Keratinocyte (primary cell): ENCODE data around the gene SMAD5. TPM values are rescaled to one million over a fixed set of nuclear protein-coding genes. Genes with fewer than 3 reads are reported as not detected.

ENCODE experiments used
- DNase-seq: peaks from one replicate; pipeline ENCODE4 v3.0.0-alpha.2; 2011; ENCODE audit warnings: low read depth, missing footprints, low spot score
- FAIRE-seq: peaks from 2 replicates; lab custom pipeline; 2011; peaks lifted over from hg19 to GRCh38; lab: Jason Lieb, UNC
- H2AFZ ChIP-seq: 2 replicates; pipeline ENCODE4 v1.6.0; 2012; ENCODE audit warnings: low read length, control low read depth, inconsistent platforms; ENCODE audit not compliant: control insufficient read depth
- H3K27ac ChIP-seq: 2 replicates; pipeline ENCODE4 v1.5.1; 2011; ENCODE audit warnings: low read length; ENCODE audit not compliant: control insufficient read depth, insufficient read depth
- H3K27me3 ChIP-seq: 3 replicates; pipeline ENCODE4 v1.6.0; 2011; ENCODE audit warnings: low read length; ENCODE audit not compliant: control insufficient read depth, insufficient read depth; ENCODE audit errors: extremely low read depth
- H3K36me3 ChIP-seq, 2 experiments: 2 replicates in 1 of 2; 3 replicates in 1 of 2; pipeline ENCODE4 v1.5.1; 2011; ENCODE audit warnings: low read length in 2 of 2, mild to moderate bottlenecking in 1 of 2; ENCODE audit not compliant: control insufficient read depth in 2 of 2, insufficient read depth in 2 of 2; ENCODE audit errors: extremely low read depth in 1 of 2
- H3K4me1 ChIP-seq: 3 replicates; pipeline ENCODE4 v1.5.1; 2011; ENCODE audit warnings: low read length; ENCODE audit not compliant: control insufficient read depth, insufficient read depth; ENCODE audit errors: extremely low read depth
- H3K4me2 ChIP-seq: 3 replicates; pipeline ENCODE4 v1.6.0; 2011; ENCODE audit warnings: low read depth, low read length; ENCODE audit not compliant: control insufficient read depth, insufficient read depth; ENCODE audit errors: extremely low read depth
- H3K4me3 ChIP-seq, 3 experiments: fragments of 200-600 bp in 1 of 3; sonication (generic) in 1 of 3; 2 replicates in 2 of 3; 3 replicates in 1 of 3; pipeline ENCODE4 v1.5.1; 2011 to 2016; ENCODE audit warnings: low read length in 3 of 3, mild to moderate bottlenecking in 3 of 3, control low read depth in 2 of 3, inconsistent platforms in 1 of 3, low read depth in 1 of 3, mixed read lengths in 1 of 3, mixed run types in 1 of 3, moderate library complexity in 1 of 3; ENCODE audit not compliant: control insufficient read depth in 2 of 3, insufficient read depth in 2 of 3; ENCODE audit errors: extremely low read depth in 1 of 3
- H3K79me2 ChIP-seq: 2 replicates; pipeline ENCODE4 v1.6.0; 2012; ENCODE audit warnings: low read length; ENCODE audit not compliant: control insufficient read depth, insufficient read depth
- H3K9ac ChIP-seq: 3 replicates; pipeline ENCODE4 v1.6.0; 2011; ENCODE audit warnings: low read length; ENCODE audit not compliant: control insufficient read depth, insufficient read depth; ENCODE audit errors: extremely low read depth
- H3K9me1 ChIP-seq: 3 replicates; pipeline ENCODE4 v1.6.0; 2011; ENCODE audit warnings: low read length; ENCODE audit not compliant: control insufficient read depth, insufficient read depth; ENCODE audit errors: extremely low read depth
- H3K9me3 ChIP-seq: 2 replicates; pipeline ENCODE4 v1.5.1; 2012; ENCODE audit warnings: low read depth, low read length; ENCODE audit not compliant: control insufficient read depth
- H4K20me1 ChIP-seq: 3 replicates; pipeline ENCODE4 v1.6.0; 2011; ENCODE audit warnings: low read length; ENCODE audit not compliant: control insufficient read depth, insufficient read depth; ENCODE audit errors: extremely low read depth
- EZH2 ChIP-seq: IDR thresholded peaks from one replicate; pipeline ENCODE4 v1.6.1; 2012; ENCODE audit warnings: inconsistent platforms, mild to moderate bottlenecking, low read length, moderate library complexity
- dilution Hi-C: fragments of 300-500 bp; cut with MboI; formaldehyde crosslinking; loops from one replicate; pipeline ENCODE4 v1.7.0; 2020; ENCODE audit warnings: low sequenced_read_pairs; ENCODE audit not compliant: extremely low pct_ligation_motif_present
- polyA plus RNA-seq, 5 experiments: library from polyadenylated mRNA; depleted of rRNA in 3 of 5; stranded (reverse) in 3 of 5; stranded (forward) in 1 of 5; unstranded in 1 of 5; fragments of >200 nt; gene quantifications; 1 replicate in 1 of 5; 2 replicates in 3 of 5; 3 replicates in 1 of 5; pipeline versions ENCODE4 v1.2.1 to v1.2.3, GENCODE V29; 2011 to 2012; ENCODE audit warnings: missing spikeins in 2 of 5, low read depth in 1 of 5, low replicate concordance in 1 of 5
- TF ChIP-seq, protein P1 (sequence below), 3 experiments: IDR thresholded peaks in 1 of 3; conservative IDR thresholded peaks in 1 of 3; optimal IDR thresholded peaks in 1 of 3; 2 replicates in 2 of 3; 3 replicates in 1 of 3; pipeline versions ENCODE3 to v1.5.1; 2011; ENCODE audit warnings: low read length in 3 of 3, mild to moderate bottlenecking in 3 of 3, moderate library complexity in 2 of 3, control low read depth in 1 of 3, inconsistent platforms in 1 of 3; ENCODE audit not compliant: insufficient read depth in 2 of 3; ENCODE audit errors: extremely low read depth in 1 of 3

SMAD5 gene
- polyA plus RNA-seq, 1 donor (not counting 4 experiments of a cell fraction or from before 2014, with no cell fraction given) = 72.1 TPM

DNA sequence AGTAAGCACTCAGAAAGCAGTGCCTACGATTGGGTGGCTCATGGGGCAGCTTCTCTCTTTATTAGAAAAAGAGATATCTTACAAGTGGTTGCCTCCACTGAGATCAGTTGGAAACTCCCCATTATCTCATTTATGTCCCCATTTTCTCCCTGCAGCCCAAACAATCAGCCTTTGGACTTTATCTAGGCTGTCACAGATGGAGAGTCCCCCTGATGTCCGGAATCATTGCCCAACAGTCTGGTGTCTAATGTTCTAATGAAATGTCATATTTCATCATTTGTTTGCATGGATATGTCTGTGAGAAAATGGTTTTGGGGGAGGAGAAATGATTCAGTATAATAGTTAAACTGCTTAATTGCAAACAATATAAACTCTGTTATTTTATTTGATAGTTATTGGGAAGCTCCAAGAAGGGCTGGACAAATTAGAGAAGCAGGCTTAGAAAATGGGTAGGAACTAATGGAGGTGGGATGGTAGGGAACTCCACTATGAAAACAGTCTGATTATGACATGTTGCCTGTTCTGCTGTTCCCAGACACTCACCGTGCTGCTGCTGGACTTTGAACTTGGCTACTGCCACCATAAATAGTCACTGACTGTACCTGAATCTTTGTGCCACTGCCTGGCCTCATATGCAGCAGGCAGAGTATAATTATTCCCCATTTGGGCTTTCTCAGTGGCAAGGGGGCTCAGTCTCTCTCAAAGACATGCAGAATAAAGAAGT is 38.3 kb upstream of the SMAD5 start:
- DNase-seq = no peak
- no peak for FAIRE-seq
- Histone ChIP-seq H3K4me2 (no peak overlapping the region), H3K9me1 (no peaks in the 10 kb centered on the region), H3K9me3 (no peaks in the 10 kb centered on the region), H3K27me3 (no peaks in the 10 kb centered on the region), H3K4me3 (no peak overlapping the region), H3K79me2 (no peaks in the 10 kb centered on the region), H4K20me1 (no peaks in the 10 kb centered on the region), H3K27ac (no peak overlapping the region), H3K4me1 (no peaks in the 10 kb centered on the region), H3K9ac (no peak overlapping the region), H2AFZ (no peak overlapping the region), H3K36me3 (no peaks in the 10 kb centered on the region)
- dilution Hi-C loops = no loop called here
- TF ChIP-seq, protein P1, sequence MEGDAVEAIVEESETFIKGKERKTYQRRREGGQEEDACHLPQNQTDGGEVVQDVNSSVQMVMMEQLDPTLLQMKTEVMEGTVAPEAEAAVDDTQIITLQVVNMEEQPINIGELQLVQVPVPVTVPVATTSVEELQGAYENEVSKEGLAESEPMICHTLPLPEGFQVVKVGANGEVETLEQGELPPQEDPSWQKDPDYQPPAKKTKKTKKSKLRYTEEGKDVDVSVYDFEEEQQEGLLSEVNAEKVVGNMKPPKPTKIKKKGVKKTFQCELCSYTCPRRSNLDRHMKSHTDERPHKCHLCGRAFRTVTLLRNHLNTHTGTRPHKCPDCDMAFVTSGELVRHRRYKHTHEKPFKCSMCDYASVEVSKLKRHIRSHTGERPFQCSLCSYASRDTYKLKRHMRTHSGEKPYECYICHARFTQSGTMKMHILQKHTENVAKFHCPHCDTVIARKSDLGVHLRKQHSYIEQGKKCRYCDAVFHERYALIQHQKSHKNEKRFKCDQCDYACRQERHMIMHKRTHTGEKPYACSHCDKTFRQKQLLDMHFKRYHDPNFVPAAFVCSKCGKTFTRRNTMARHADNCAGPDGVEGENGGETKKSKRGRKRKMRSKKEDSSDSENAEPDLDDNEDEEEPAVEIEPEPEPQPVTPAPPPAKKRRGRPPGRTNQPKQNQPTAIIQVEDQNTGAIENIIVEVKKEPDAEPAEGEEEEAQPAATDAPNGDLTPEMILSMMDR (optimal IDR thresholded peaks at IDR 0.05 in 1 of 3, IDR thresholded peaks at IDR 0.05 in 1 of 3, conservative IDR thresholded peaks at IDR 0.05 in 1 of 3; ENCODE audit: extremely low read depth in 1 of 3, insufficient read depth in 2 of 3, low read length in 3 of 3) = no peak
- no peak for TF ChIP-seq EZH2

DNA sequence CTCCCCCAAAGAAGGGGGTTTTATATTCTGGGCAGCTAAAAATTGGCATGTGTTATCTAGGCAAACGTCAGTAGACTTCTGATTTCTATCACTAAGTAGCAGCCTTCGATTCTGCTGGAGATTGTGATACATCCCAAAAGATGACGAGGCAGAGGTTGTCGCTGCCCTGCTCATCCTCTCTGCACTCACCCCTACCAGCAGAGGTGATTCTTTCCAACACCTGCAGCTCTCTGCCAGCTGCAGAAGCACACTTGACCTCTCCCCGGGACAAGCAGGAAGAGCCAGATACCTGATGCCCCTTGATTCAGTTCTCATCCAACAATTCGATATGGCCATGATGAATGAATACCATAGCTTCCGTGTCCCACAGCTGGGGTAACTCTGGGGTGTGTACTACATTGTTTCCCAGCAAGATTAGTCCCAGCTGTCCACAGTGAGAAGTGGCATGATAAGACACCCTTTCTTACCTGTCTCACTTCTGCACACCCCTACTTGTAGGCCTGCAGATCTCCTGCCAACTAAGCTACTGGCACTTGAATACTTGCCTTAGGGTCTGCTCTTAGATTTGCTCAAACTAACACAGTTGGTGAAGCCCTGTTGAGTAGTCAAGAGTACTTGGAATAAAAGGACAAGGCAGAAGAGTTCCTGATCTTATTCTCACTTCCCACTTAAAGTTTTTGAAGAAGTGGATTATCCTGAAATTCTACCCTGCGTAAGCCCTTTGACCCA is 37.6 kb upstream of the SMAD5 start:
- FAIRE-seq (no peak), DNase-seq (no peak)
- H3K4me1 ChIP-seq = no peaks in the 10 kb centered on the region
- H3K36me3 ChIP-seq = no peaks in the 10 kb centered on the region
- H2AFZ ChIP-seq = no peak overlapping the region
- H3K79me2 ChIP-seq = no peaks in the 10 kb centered on the region
- no peak overlapping the region for H3K4me2 ChIP-seq
- no peaks in the 10 kb centered on the region for H3K9me3 ChIP-seq
- no peak overlapping the region for H3K27ac ChIP-seq
- no peak overlapping the region for H3K4me3 ChIP-seq
- no peaks in the 10 kb centered on the region for H3K27me3 ChIP-seq
- no peak overlapping the region for H3K9ac ChIP-seq
- H4K20me1 ChIP-seq = no peaks in the 10 kb centered on the region
- no peak for TF ChIP-seq EZH2
- TF ChIP-seq, protein P1 (optimal IDR thresholded peaks at IDR 0.05 in 1 of 3, IDR thresholded peaks at IDR 0.05 in 1 of 3, conservative IDR thresholded peaks at IDR 0.05 in 1 of 3; ENCODE audit: extremely low read depth in 1 of 3, insufficient read depth in 2 of 3, low read length in 3 of 3) = no peak
- dilution Hi-C loops = no loop called here
- no peaks in the 10 kb centered on the region for H3K9me1 ChIP-seq
